ENCODE measurements around the gene FBXL16. TPM values are rescaled to one million over a fixed set of nuclear protein-coding genes. Genes with fewer than 3 reads are reported as not detected.

The FBXL16 gene
- total and polyA plus RNA-seq, 2 experiments from 2014 or later = 0.07 to 0.28 TPM

GRCh38 chr16:651844-652243 is 53.8 kb downstream of the FBXL16 start:
- H3K79me2 ChIP-seq = peaks cover 16% of the 10 kb centered on the region
- WGBS (ENCODE audit: low lambda C conversion rate, missing lambda C conversion rate) = 92% methylated on average over 22 of the region's 22 CpGs
- H3K27me3 ChIP-seq = no peaks in the 10 kb centered on the region
- no peak overlapping the region for H3K4me3 ChIP-seq
- DNase-seq (ENCODE audit: low spot score) = no peak
- H3K9me2 ChIP-seq (replicated peaks; ENCODE audit: insufficient read depth) = no peaks in the 10 kb centered on the region
- H4K20me1 ChIP-seq (ENCODE audit: insufficient read depth, poor library complexity, severe bottlenecking) = no peaks in the 10 kb centered on the region
- no peak for TF ChIP-seq CTCF (IDR thresholded peaks at IDR 0.05; ENCODE audit: poor library complexity)
- no peak for TF ChIP-seq EZH2 (IDR thresholded peaks at IDR 0.05; ENCODE audit: borderline replicate concordance)
- TF ChIP-seq EZH2phosphoT487 (IDR thresholded peaks at IDR 0.05; ENCODE audit: low read depth, severe bottlenecking, unreplicated experiment) = no peak
- no peaks in the 10 kb centered on the region for H3K36me3 ChIP-seq (replicated peaks; ENCODE audit: insufficient read depth, low read depth)
- peaks cover 19% of the 10 kb centered on the region for H3K4me1 ChIP-seq (ENCODE audit: insufficient read depth)
- no peak overlapping the region for H3K4me2 ChIP-seq
- no peak overlapping the region for H3K27ac ChIP-seq
- H3K9me3 ChIP-seq (ENCODE audit: low read depth) = no peaks in the 10 kb centered on the region
- no peak overlapping the region for H2AFZ ChIP-seq

- peak overlapping the region; percentile 59 for H2AFZ ChIP-seq
- H3K27me3 ChIP-seq = no peaks in the 10 kb centered on the region
- H3K27ac ChIP-seq = no peak overlapping the region
- 13% methylated on average over 26 of the region's 44 CpGs for WGBS (ENCODE audit: low lambda C conversion rate, missing lambda C conversion rate)
- no peaks in the 10 kb centered on the region for H3K9me3 ChIP-seq (ENCODE audit: low read depth)
- H3K4me2 ChIP-seq = peak overlapping the region; percentile 94
- peak overlapping the region; percentile 72 for H3K4me3 ChIP-seq
- peaks cover 38% of the 10 kb centered on the region for H3K4me1 ChIP-seq (ENCODE audit: insufficient read depth)
- TF ChIP-seq EZH2 (IDR thresholded peaks at IDR 0.05; ENCODE audit: borderline replicate concordance) (no peak), EZH2phosphoT487 (IDR thresholded peaks at IDR 0.05; ENCODE audit: low read depth, severe bottlenecking, unreplicated experiment) (no peak)
- DNase-seq (ENCODE audit: low spot score) = no peak
- no peaks in the 10 kb centered on the region for H4K20me1 ChIP-seq (ENCODE audit: insufficient read depth, poor library complexity, severe bottlenecking)
- H3K9me2 ChIP-seq (replicated peaks; ENCODE audit: insufficient read depth) = no peaks in the 10 kb centered on the region
- no peaks in the 10 kb centered on the region for H3K36me3 ChIP-seq (replicated peaks; ENCODE audit: insufficient read depth, low read depth)
- peaks cover 36% of the 10 kb centered on the region for H3K79me2 ChIP-seq
Measured at GRCh38 chr16:649631-650030, 56.0 kb downstream of the FBXL16 start.

- Histone ChIP-seq H3K79me2 (peaks cover 42% of the 10 kb centered on the region), H3K9me2 (replicated peaks; ENCODE audit: insufficient read depth) (no peaks in the 10 kb centered on the region), H3K4me2 (peak within 1 kb of the TSS; percentile 94), H3K27me3 (no peaks in the 10 kb centered on the region), H3K27ac (peak within 1 kb of the TSS; percentile 98), H3K4me1 (ENCODE audit: insufficient read depth) (peaks cover 45% of the 10 kb centered on the region), H3K9me3 (ENCODE audit: low read depth) (no peaks in the 10 kb centered on the region), H3K36me3 (replicated peaks; ENCODE audit: insufficient read depth, low read depth) (no peaks in the 10 kb centered on the region), H3K4me3 (peak within 1 kb of the TSS; percentile 72), H2AFZ (peak within 1 kb of the TSS; percentile 72), H4K20me1 (ENCODE audit: insufficient read depth, poor library complexity, severe bottlenecking) (no peaks in the 10 kb centered on the region)
- peak; percentile 96 for DNase-seq (ENCODE audit: low spot score)
- TF ChIP-seq EZH2 (IDR thresholded peaks at IDR 0.05; ENCODE audit: borderline replicate concordance) = no peak
- no peak for TF ChIP-seq CTCF (IDR thresholded peaks at IDR 0.05; ENCODE audit: poor library complexity)
- no peak for TF ChIP-seq EZH2phosphoT487 (IDR thresholded peaks at IDR 0.05; ENCODE audit: low read depth, severe bottlenecking, unreplicated experiment)
- 5% methylated on average over 73 of the region's 91 CpGs for WGBS (ENCODE audit: low lambda C conversion rate, missing lambda C conversion rate)
Measured at GRCh38 chr16:648781-649589, 56.6 kb downstream of the FBXL16 start, which contains the start of gene WDR90. TSS of gene WDR90 (plus strand) at chr16:649365. CDS start at chr16:649417, 52 bp downstream.
